ENCODE results near the gene CLPTM1.

DNA sequence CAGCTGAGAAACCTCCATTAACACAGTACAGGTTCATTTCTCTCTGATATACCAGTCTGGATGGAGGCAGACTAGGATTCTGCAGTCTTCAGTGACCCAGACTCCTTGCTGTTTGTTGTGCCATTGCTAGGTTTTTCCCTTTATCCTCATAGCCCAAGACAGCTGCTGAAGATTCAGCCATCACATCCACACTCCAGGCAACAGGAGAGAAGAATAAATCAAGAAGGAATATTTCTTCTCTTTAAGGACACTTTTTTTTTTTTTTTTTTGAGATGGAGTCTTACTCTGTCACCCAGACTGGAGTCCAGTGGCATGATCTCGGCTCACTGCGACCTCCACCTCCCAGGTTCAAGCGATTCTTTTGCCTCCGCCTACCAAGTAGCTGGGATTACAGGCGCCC is 14.3 kb downstream of the CLPTM1 start:
- TF ChIP-seq, protein P1, sequence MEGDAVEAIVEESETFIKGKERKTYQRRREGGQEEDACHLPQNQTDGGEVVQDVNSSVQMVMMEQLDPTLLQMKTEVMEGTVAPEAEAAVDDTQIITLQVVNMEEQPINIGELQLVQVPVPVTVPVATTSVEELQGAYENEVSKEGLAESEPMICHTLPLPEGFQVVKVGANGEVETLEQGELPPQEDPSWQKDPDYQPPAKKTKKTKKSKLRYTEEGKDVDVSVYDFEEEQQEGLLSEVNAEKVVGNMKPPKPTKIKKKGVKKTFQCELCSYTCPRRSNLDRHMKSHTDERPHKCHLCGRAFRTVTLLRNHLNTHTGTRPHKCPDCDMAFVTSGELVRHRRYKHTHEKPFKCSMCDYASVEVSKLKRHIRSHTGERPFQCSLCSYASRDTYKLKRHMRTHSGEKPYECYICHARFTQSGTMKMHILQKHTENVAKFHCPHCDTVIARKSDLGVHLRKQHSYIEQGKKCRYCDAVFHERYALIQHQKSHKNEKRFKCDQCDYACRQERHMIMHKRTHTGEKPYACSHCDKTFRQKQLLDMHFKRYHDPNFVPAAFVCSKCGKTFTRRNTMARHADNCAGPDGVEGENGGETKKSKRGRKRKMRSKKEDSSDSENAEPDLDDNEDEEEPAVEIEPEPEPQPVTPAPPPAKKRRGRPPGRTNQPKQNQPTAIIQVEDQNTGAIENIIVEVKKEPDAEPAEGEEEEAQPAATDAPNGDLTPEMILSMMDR (IDR thresholded peaks at IDR 0.05; ENCODE audit: borderline replicate concordance, extremely low read depth, low read length, poor library complexity, severe bottlenecking): no peak
- no peak for TF ChIP-seq EZH2 (IDR thresholded peaks at IDR 0.05; ENCODE audit: borderline replicate concordance, low read depth, low read length, severe bottlenecking)

Data from DND-41 (cell line).